HCT116 (cell line): ENCODE data around the gene ATP8B4. TPM values are rescaled to one million over a fixed set of nuclear protein-coding genes. Genes with fewer than 3 reads are reported as not detected.

Experiments
- ATAC-seq: fragments of 200-7000 bp; cut with Tn5 transposase; 2 replicates; pipeline ENCODE4 v1.9.1; 2020; ENCODE audit warnings: mild to moderate bottlenecking, moderate library complexity
- BruUV-seq: library from RNA; stranded (reverse); fragments of 400-500 nt; replicated peaks from 2 replicates; lab custom pipeline; 2021; lab: Mats Ljungman, UMichigan
- CTCF ChIA-PET: fragments of 300-600 bp; sonication (Branson Sonifier 250); formaldehyde crosslinking; loops from one replicate; lab custom pipeline; 2021; ENCODE audit warnings: antibody characterized with exemption; lab: Charles Lee
- POLR2A ChIA-PET: fragments of 300-600, 350-600 bp; sonication (Branson Sonifier 250); formaldehyde crosslinking; loops from one replicate; lab custom pipeline; 2021; ENCODE audit warnings: antibody characterized with exemption; lab: Charles Lee
- RAD21 ChIA-PET, 2 experiments: fragments of 300-600 bp; sonication (Branson Sonifier 250); formaldehyde crosslinking; loops; one replicate each; lab custom pipeline; 2023; ENCODE audit warnings: low total read pairs in 2 of 2; ENCODE audit not compliant: uncharacterized antibody in 2 of 2, unreplicated experiment in 2 of 2, low non-redundant PET in 1 of 2; lab: Charles Lee
- DNase-seq: peaks from one replicate; pipeline ENCODE4 v3.0.0-alpha.2; 2010; ENCODE audit warnings: low read depth, low spot score
- H2AFZ ChIP-seq: fragments of 200-600 bp; shearing (Covaris generic), sonication (generic); 2 replicates; pipeline ENCODE4 v1.6.1; 2017; ENCODE audit warnings: low read depth, mixed run types, mixed read lengths, antibody characterized with exemption, low read length; ENCODE audit not compliant: poor library complexity, severe bottlenecking
- H3K27ac ChIP-seq: 2 replicates; pipeline ENCODE4 v1.5.1; 2012; ENCODE audit warnings: low read depth, low read length
- H3K27me3 ChIP-seq: fragments of 200-600 bp; sonication (generic); 2 replicates; pipeline ENCODE4 v1.6.1; 2016; ENCODE audit warnings: mixed run types, low read length, mixed read lengths; ENCODE audit not compliant: insufficient read depth
- H3K36me3 ChIP-seq, 2 experiments: fragments of 200-500 bp in 1 of 2; fragments of 200-600 bp in 1 of 2; sonication (Bioruptor generic) in 1 of 2; sonication (generic) in 1 of 2; 2 replicates each; pipeline versions ENCODE4 v1.5.1 to v1.6.1; 2014 to 2016; ENCODE audit warnings: low read length in 2 of 2, inconsistent platforms in 1 of 2, mixed read lengths in 1 of 2, mixed run types in 1 of 2; ENCODE audit not compliant: insufficient read depth in 2 of 2, control insufficient read depth in 1 of 2
- H3K4me1 ChIP-seq, 2 experiments: fragments of 200-600 bp in 1 of 2; sonication (generic) in 1 of 2; 2 replicates each; pipeline versions ENCODE4 v1.5.1 to v1.6.1; 2012 to 2017; ENCODE audit warnings: low read length in 2 of 2, inconsistent platforms in 1 of 2, mild to moderate bottlenecking in 1 of 2, mixed read lengths in 1 of 2, mixed run types in 1 of 2, moderate library complexity in 1 of 2; ENCODE audit not compliant: insufficient read depth in 2 of 2, control insufficient read depth in 1 of 2
- H3K4me2 ChIP-seq: fragments of 200-600 bp; sonication (generic); 2 replicates; pipeline ENCODE4 v1.6.1; 2017; ENCODE audit warnings: mixed run types, low read length, mixed read lengths
- H3K4me3 ChIP-seq, 2 experiments: fragments of 200-600 bp in 1 of 2; sonication (generic) in 1 of 2; replicated peaks in 1 of 2; 2 replicates each; pipeline ENCODE4 v1.5.1; 2011 to 2016; ENCODE audit warnings: low read length in 2 of 2, control low read depth in 1 of 2, low read depth in 1 of 2, mild to moderate bottlenecking in 1 of 2, mixed read lengths in 1 of 2, mixed run types in 1 of 2
- H3K79me2 ChIP-seq: fragments of 200-600 bp; sonication (generic); 2 replicates; pipeline ENCODE4 v1.6.1; 2017; ENCODE audit warnings: mild to moderate bottlenecking, mixed run types, low read length, moderate library complexity, mixed read lengths; ENCODE audit not compliant: insufficient read depth
- H3K9ac ChIP-seq: fragments of 200-600 bp; sonication (generic); 2 replicates; pipeline ENCODE4 v1.6.1; 2016; ENCODE audit warnings: low read length, mixed read lengths
- H3K9me2 ChIP-seq: fragments of 200-600 bp; sonication (generic), shearing (Covaris generic); 2 replicates; pipeline ENCODE4 v1.6.1; 2017; ENCODE audit warnings: mixed run types, mild to moderate bottlenecking, moderate library complexity; ENCODE audit not compliant: insufficient read depth
- H3K9me3 ChIP-seq, 2 experiments: fragments of 200-500 bp in 1 of 2; fragments of 200-600 bp in 1 of 2; sonication (Bioruptor generic) in 1 of 2; sonication (generic) in 1 of 2; 2 replicates each; pipeline ENCODE4 v1.6.1; 2014 to 2017; ENCODE audit warnings: low read length in 2 of 2, mixed read lengths in 2 of 2, inconsistent platforms in 1 of 2, low read depth in 1 of 2, mild to moderate bottlenecking in 1 of 2, mixed run types in 1 of 2, moderate library complexity in 1 of 2; ENCODE audit not compliant: control insufficient read depth in 1 of 2, insufficient read depth in 1 of 2
- H4K20me1 ChIP-seq: fragments of 200-600 bp; sonication (generic), shearing (Covaris generic); 2 replicates; pipeline ENCODE4 v1.6.1; 2017; ENCODE audit warnings: mixed run types, mild to moderate bottlenecking, moderate library complexity; ENCODE audit not compliant: insufficient read depth
- CBX3 ChIP-seq: IDR thresholded peaks from 2 replicates; pipeline ENCODE4 v1.6.1; 2012; ENCODE audit warnings: low read depth
- CEBPB ChIP-seq: IDR thresholded peaks from 2 replicates; pipeline ENCODE4 v1.6.1; 2012; ENCODE audit warnings: low read depth
- EGR1 ChIP-seq: IDR thresholded peaks from 2 replicates; pipeline ENCODE4 v1.6.1; 2012; ENCODE audit warnings: low read depth
- ELF1 ChIP-seq: IDR thresholded peaks from 2 replicates; pipeline ENCODE4 v1.6.1; 2012; ENCODE audit warnings: low read depth, borderline replicate concordance
- EZH2 ChIP-seq: fragments of 200-600 bp; sonication (generic); IDR thresholded peaks from 2 replicates; pipeline ENCODE4 v1.6.1; 2017; ENCODE audit warnings: antibody characterized with exemption, mixed run types
- EZH2phosphoT487 ChIP-seq: fragments of 200-600 bp; IDR thresholded peaks from 2 replicates; pipeline ENCODE4 v1.6.1; 2018; ENCODE audit warnings: antibody characterized with exemption, borderline replicate concordance
- POLR2A ChIP-seq: IDR thresholded peaks from 2 replicates; pipeline ENCODE4 v1.7.0; 2011; ENCODE audit warnings: borderline replicate concordance; ENCODE audit not compliant: insufficient read depth, insufficient read length; ENCODE audit errors: extremely low read depth
- POLR2AphosphoS5 ChIP-seq: IDR thresholded peaks from 2 replicates; pipeline ENCODE4 v1.6.1; 2011; ENCODE audit warnings: mild to moderate bottlenecking, low read depth, low read length, moderate library complexity
- RAD21 ChIP-seq: IDR thresholded peaks from 2 replicates; pipeline ENCODE4 v1.6.1; 2012; ENCODE audit warnings: low read depth, mild to moderate bottlenecking
- SIN3A ChIP-seq: IDR thresholded peaks from 2 replicates; pipeline ENCODE4 v1.6.1; 2012; ENCODE audit warnings: low read depth
- SP1 ChIP-seq: IDR thresholded peaks from 2 replicates; pipeline ENCODE4 v1.6.1; 2012; ENCODE audit warnings: low read depth
- SRF ChIP-seq: IDR thresholded peaks from 2 replicates; pipeline ENCODE4 v1.6.1; 2012; ENCODE audit warnings: low read depth
- YY1 ChIP-seq: IDR thresholded peaks from 2 replicates; pipeline ENCODE4 v1.6.1; 2011; ENCODE audit warnings: low read length, low read depth, moderate library complexity, mild to moderate bottlenecking; ENCODE audit not compliant: insufficient replicate concordance; ENCODE audit errors: extremely low read depth
- ZFX ChIP-seq: fragments of 450-650 bp; IDR thresholded peaks from 2 replicates; pipeline ENCODE4 v1.6.1; 2017
- ZNF274 ChIP-seq: fragments of 200-500 bp; sonication (Bioruptor generic); IDR thresholded peaks from 2 replicates; pipeline ENCODE4 v1.6.1; 2014; ENCODE audit warnings: mild to moderate bottlenecking, low read depth, low read length, inconsistent platforms
- intact Hi-C: fragments of 100-400 bp; cut with micrococcal nuclease; formaldehyde crosslinking; loops from 2 replicates; pipeline ENCODE4 v1.10.0; 2022
- total RNA-seq: library from RNA; stranded (reverse); gene quantifications from one replicate; pipeline ENCODE4 v1.2.1, GENCODE V29; 2021; ENCODE audit not compliant: unreplicated experiment
- TF ChIP-seq, protein P1 (sequence below): IDR thresholded peaks from 2 replicates; pipeline ENCODE4 v1.6.1; 2012
- TF ChIP-seq, protein P2 (sequence below), 3 experiments: fragments of 200-600 bp in 1 of 3; sonication (generic) in 1 of 3; IDR thresholded peaks in 2 of 3; conservative IDR thresholded peaks in 1 of 3; 2 replicates each; pipeline ENCODE4 v1.5.1; 2012 to 2017; ENCODE audit warnings: low read depth in 2 of 3, low read length in 2 of 3, antibody characterized with exemption in 1 of 3, borderline replicate concordance in 1 of 3, control low read depth in 1 of 3, mild to moderate bottlenecking in 1 of 3, mixed read lengths in 1 of 3, mixed run types in 1 of 3, moderate library complexity in 1 of 3; ENCODE audit not compliant: insufficient read depth in 1 of 3

Gene ATP8B4
- total RNA-seq, 1 experiment from 2014 or later = 0.25 TPM

DNA sequence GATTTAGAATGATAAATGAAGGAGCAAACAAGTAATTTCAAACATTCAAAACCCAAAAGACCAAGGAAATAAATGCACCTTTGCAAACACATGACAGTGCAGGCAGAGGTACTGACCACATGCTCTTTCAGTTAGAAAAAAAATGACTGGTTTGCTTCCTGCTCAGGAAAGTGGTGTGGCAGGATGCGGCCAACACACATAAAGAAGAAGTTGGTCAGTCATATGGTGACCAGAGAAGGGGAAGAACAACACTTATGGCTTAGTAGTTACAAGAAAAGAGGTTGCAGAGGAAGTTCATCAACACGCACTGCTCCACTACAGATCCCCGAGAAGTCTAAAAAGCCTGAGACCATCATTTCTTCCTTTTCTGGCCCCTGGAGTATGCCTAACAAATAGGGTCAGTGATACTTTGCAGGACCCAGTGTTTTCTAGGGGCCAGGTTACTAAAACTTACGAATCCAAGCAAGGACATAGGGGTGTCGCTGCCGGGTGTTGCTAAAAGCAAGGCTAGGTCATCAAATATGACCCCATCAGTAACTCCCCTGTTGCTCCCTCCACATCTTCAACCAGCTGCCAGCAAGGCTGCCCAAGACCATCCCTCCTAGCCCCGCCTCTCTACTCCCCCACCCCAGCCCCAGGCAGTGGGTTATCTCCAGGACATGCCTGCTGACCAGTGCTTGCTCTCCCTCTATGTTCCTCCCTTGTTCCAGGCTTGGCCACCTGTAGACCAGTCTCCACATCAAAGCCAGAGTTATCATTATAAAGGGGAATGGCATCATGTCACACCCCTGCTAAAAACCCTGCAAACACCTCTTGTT lies 11.2 kb downstream of the ATP8B4 start:
- no peak for ATAC-seq
- Histone ChIP-seq H3K9me3 (no peaks in the 10 kb centered on the region), H3K79me2 (no peaks in the 10 kb centered on the region), H3K4me1 (no peaks in the 10 kb centered on the region), H3K27ac (no peak overlapping the region), H3K9me2 (no peaks in the 10 kb centered on the region), H3K27me3 (no peaks in the 10 kb centered on the region), H3K4me3 (no peak overlapping the region), H4K20me1 (no peaks in the 10 kb centered on the region), H2AFZ (no peak overlapping the region), H3K9ac (no peak overlapping the region), H3K36me3 (no peaks in the 10 kb centered on the region), H3K4me2 (no peak overlapping the region)
- RAD21 ChIA-PET = no interaction called here
- no peak for DNase-seq
- CTCF ChIA-PET = no interaction called here
- TF ChIP-seq YY1 = no peak
- no peak for TF ChIP-seq CEBPB
- TF ChIP-seq RAD21 = no peak
- no peak for TF ChIP-seq CBX3
- no peak for TF ChIP-seq ELF1
- no peak for TF ChIP-seq ZFX
- POLR2A ChIA-PET = no interaction called here
- BruUV-seq = no TSS peak
- intact Hi-C loops = no loop called here

DNA sequence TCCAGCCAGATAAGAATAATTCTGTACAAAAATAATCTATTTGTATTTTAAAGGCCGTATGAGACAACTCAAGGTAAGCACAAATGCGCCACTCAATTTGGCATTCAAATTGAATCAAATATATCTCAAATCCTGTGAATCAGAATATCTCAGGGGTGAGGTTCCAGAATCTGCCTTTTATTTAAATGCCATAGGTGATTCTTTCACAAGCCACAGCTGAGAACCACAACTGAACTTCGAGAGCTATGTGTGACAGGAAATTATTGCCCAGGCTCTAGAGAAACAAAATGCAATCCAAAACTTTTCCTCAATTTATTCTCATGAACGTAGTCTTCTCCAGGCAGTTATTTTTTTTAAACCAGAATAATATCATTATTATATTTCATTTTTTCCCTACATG lies 11.9 kb downstream of the ATP8B4 start:
- intact Hi-C loops = no loop called here
- Histone ChIP-seq H3K36me3 (no peaks in the 10 kb centered on the region), H3K79me2 (no peaks in the 10 kb centered on the region), H3K9me2 (no peaks in the 10 kb centered on the region), H3K27ac (no peak overlapping the region), H3K9me3 (no peaks in the 10 kb centered on the region), H3K9ac (no peak overlapping the region), H3K4me2 (no peak overlapping the region), H3K4me3 (no peak overlapping the region), H4K20me1 (no peaks in the 10 kb centered on the region), H3K4me1 (no peaks in the 10 kb centered on the region), H2AFZ (no peak overlapping the region), H3K27me3 (no peaks in the 10 kb centered on the region)
- RAD21 ChIA-PET = no interaction called here
- POLR2A ChIA-PET = no interaction called here
- no peak for ATAC-seq
- no peak for DNase-seq
- BruUV-seq = no TSS peak
- CTCF ChIA-PET = no interaction called here
- TF ChIP-seq POLR2A (no peak), POLR2AphosphoS5 (no peak), ZNF274 (no peak), CEBPB (no peak), ELF1 (no peak), EGR1 (no peak), SP1 (no peak), SRF (no peak), RAD21 (no peak), EZH2phosphoT487 (no peak), EZH2 (no peak), SIN3A (no peak)
- TF ChIP-seq, protein P1, sequence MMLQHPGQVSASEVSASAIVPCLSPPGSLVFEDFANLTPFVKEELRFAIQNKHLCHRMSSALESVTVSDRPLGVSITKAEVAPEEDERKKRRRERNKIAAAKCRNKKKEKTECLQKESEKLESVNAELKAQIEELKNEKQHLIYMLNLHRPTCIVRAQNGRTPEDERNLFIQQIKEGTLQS = no peak
- TF ChIP-seq, protein P2, sequence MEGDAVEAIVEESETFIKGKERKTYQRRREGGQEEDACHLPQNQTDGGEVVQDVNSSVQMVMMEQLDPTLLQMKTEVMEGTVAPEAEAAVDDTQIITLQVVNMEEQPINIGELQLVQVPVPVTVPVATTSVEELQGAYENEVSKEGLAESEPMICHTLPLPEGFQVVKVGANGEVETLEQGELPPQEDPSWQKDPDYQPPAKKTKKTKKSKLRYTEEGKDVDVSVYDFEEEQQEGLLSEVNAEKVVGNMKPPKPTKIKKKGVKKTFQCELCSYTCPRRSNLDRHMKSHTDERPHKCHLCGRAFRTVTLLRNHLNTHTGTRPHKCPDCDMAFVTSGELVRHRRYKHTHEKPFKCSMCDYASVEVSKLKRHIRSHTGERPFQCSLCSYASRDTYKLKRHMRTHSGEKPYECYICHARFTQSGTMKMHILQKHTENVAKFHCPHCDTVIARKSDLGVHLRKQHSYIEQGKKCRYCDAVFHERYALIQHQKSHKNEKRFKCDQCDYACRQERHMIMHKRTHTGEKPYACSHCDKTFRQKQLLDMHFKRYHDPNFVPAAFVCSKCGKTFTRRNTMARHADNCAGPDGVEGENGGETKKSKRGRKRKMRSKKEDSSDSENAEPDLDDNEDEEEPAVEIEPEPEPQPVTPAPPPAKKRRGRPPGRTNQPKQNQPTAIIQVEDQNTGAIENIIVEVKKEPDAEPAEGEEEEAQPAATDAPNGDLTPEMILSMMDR (IDR thresholded peaks at IDR 0.05 in 2 of 3, conservative IDR thresholded peaks at IDR 0.05 in 1 of 3; ENCODE audit: borderline replicate concordance in 1 of 3, insufficient read depth in 1 of 3, low read depth in 2 of 3, low read length in 2 of 3) = no peak
